HCT116 (cell line): ENCODE measurements around the gene KIF25. TPM values are rescaled to one million over a fixed set of nuclear protein-coding genes. Genes with fewer than 3 reads are reported as not detected.

Source experiments
- ATAC-seq: fragments of 200-7000 bp; cut with Tn5 transposase; 2 replicates; pipeline ENCODE4 v1.9.1; 2020; ENCODE audit warnings: mild to moderate bottlenecking, moderate library complexity
- BruUV-seq: library from RNA; stranded (reverse); fragments of 400-500 nt; replicated peaks from 2 replicates; lab custom pipeline; 2021; lab: Mats Ljungman, UMichigan
- CTCF ChIA-PET: fragments of 300-600 bp; sonication (Branson Sonifier 250); formaldehyde crosslinking; loops from one replicate; lab custom pipeline; 2021; ENCODE audit warnings: antibody characterized with exemption; lab: Charles Lee
- POLR2A ChIA-PET: fragments of 300-600, 350-600 bp; sonication (Branson Sonifier 250); formaldehyde crosslinking; loops from one replicate; lab custom pipeline; 2021; ENCODE audit warnings: antibody characterized with exemption; lab: Charles Lee
- RAD21 ChIA-PET, 2 experiments: fragments of 300-600 bp; sonication (Branson Sonifier 250); formaldehyde crosslinking; loops; one replicate each; lab custom pipeline; 2023; ENCODE audit warnings: low total read pairs in 2 of 2; ENCODE audit not compliant: uncharacterized antibody in 2 of 2, unreplicated experiment in 2 of 2, low non-redundant PET in 1 of 2; lab: Charles Lee
- DNase-seq: peaks from one replicate; pipeline ENCODE4 v3.0.0-alpha.2; 2010; ENCODE audit warnings: low read depth, low spot score
- H2AFZ ChIP-seq: fragments of 200-600 bp; shearing (Covaris generic), sonication (generic); 2 replicates; pipeline ENCODE4 v1.6.1; 2017; ENCODE audit warnings: low read depth, mixed run types, mixed read lengths, antibody characterized with exemption, low read length; ENCODE audit not compliant: poor library complexity, severe bottlenecking
- H3K27ac ChIP-seq: 2 replicates; pipeline ENCODE4 v1.5.1; 2012; ENCODE audit warnings: low read depth, low read length
- H3K27me3 ChIP-seq: fragments of 200-600 bp; sonication (generic); 2 replicates; pipeline ENCODE4 v1.6.1; 2016; ENCODE audit warnings: mixed run types, low read length, mixed read lengths; ENCODE audit not compliant: insufficient read depth
- H3K36me3 ChIP-seq, 2 experiments: fragments of 200-500 bp in 1 of 2; fragments of 200-600 bp in 1 of 2; sonication (Bioruptor generic) in 1 of 2; sonication (generic) in 1 of 2; 2 replicates each; pipeline versions ENCODE4 v1.5.1 to v1.6.1; 2014 to 2016; ENCODE audit warnings: low read length in 2 of 2, inconsistent platforms in 1 of 2, mixed read lengths in 1 of 2, mixed run types in 1 of 2; ENCODE audit not compliant: insufficient read depth in 2 of 2, control insufficient read depth in 1 of 2
- H3K4me1 ChIP-seq, 2 experiments: fragments of 200-600 bp in 1 of 2; sonication (generic) in 1 of 2; 2 replicates each; pipeline versions ENCODE4 v1.5.1 to v1.6.1; 2012 to 2017; ENCODE audit warnings: low read length in 2 of 2, inconsistent platforms in 1 of 2, mild to moderate bottlenecking in 1 of 2, mixed read lengths in 1 of 2, mixed run types in 1 of 2, moderate library complexity in 1 of 2; ENCODE audit not compliant: insufficient read depth in 2 of 2, control insufficient read depth in 1 of 2
- H3K4me2 ChIP-seq: fragments of 200-600 bp; sonication (generic); 2 replicates; pipeline ENCODE4 v1.6.1; 2017; ENCODE audit warnings: mixed run types, low read length, mixed read lengths
- H3K4me3 ChIP-seq, 2 experiments: fragments of 200-600 bp in 1 of 2; sonication (generic) in 1 of 2; replicated peaks in 1 of 2; 2 replicates each; pipeline ENCODE4 v1.5.1; 2011 to 2016; ENCODE audit warnings: low read length in 2 of 2, control low read depth in 1 of 2, low read depth in 1 of 2, mild to moderate bottlenecking in 1 of 2, mixed read lengths in 1 of 2, mixed run types in 1 of 2
- H3K79me2 ChIP-seq: fragments of 200-600 bp; sonication (generic); 2 replicates; pipeline ENCODE4 v1.6.1; 2017; ENCODE audit warnings: mild to moderate bottlenecking, mixed run types, low read length, moderate library complexity, mixed read lengths; ENCODE audit not compliant: insufficient read depth
- H3K9ac ChIP-seq: fragments of 200-600 bp; sonication (generic); 2 replicates; pipeline ENCODE4 v1.6.1; 2016; ENCODE audit warnings: low read length, mixed read lengths
- H3K9me2 ChIP-seq: fragments of 200-600 bp; sonication (generic), shearing (Covaris generic); 2 replicates; pipeline ENCODE4 v1.6.1; 2017; ENCODE audit warnings: mixed run types, mild to moderate bottlenecking, moderate library complexity; ENCODE audit not compliant: insufficient read depth
- H3K9me3 ChIP-seq, 2 experiments: fragments of 200-500 bp in 1 of 2; fragments of 200-600 bp in 1 of 2; sonication (Bioruptor generic) in 1 of 2; sonication (generic) in 1 of 2; 2 replicates each; pipeline ENCODE4 v1.6.1; 2014 to 2017; ENCODE audit warnings: low read length in 2 of 2, mixed read lengths in 2 of 2, inconsistent platforms in 1 of 2, low read depth in 1 of 2, mild to moderate bottlenecking in 1 of 2, mixed run types in 1 of 2, moderate library complexity in 1 of 2; ENCODE audit not compliant: control insufficient read depth in 1 of 2, insufficient read depth in 1 of 2
- H4K20me1 ChIP-seq: fragments of 200-600 bp; sonication (generic), shearing (Covaris generic); 2 replicates; pipeline ENCODE4 v1.6.1; 2017; ENCODE audit warnings: mixed run types, mild to moderate bottlenecking, moderate library complexity; ENCODE audit not compliant: insufficient read depth
- ATF3 ChIP-seq: IDR thresholded peaks from 2 replicates; pipeline ENCODE4 v1.6.1; 2012
- CBX3 ChIP-seq: IDR thresholded peaks from 2 replicates; pipeline ENCODE4 v1.6.1; 2012; ENCODE audit warnings: low read depth
- CEBPB ChIP-seq: IDR thresholded peaks from 2 replicates; pipeline ENCODE4 v1.6.1; 2012; ENCODE audit warnings: low read depth
- ELF1 ChIP-seq: IDR thresholded peaks from 2 replicates; pipeline ENCODE4 v1.6.1; 2012; ENCODE audit warnings: low read depth, borderline replicate concordance
- EZH2 ChIP-seq: fragments of 200-600 bp; sonication (generic); IDR thresholded peaks from 2 replicates; pipeline ENCODE4 v1.6.1; 2017; ENCODE audit warnings: antibody characterized with exemption, mixed run types
- FOSL1 ChIP-seq: IDR thresholded peaks from 2 replicates; pipeline ENCODE4 v1.6.1; 2012; ENCODE audit warnings: low read depth
- JUND ChIP-seq: IDR thresholded peaks from 2 replicates; pipeline ENCODE4 v1.6.1; 2012
- POLR2A ChIP-seq: IDR thresholded peaks from 2 replicates; pipeline ENCODE4 v1.7.0; 2011; ENCODE audit warnings: borderline replicate concordance; ENCODE audit not compliant: insufficient read depth, insufficient read length; ENCODE audit errors: extremely low read depth
- POLR2AphosphoS5 ChIP-seq: IDR thresholded peaks from 2 replicates; pipeline ENCODE4 v1.6.1; 2011; ENCODE audit warnings: mild to moderate bottlenecking, low read depth, low read length, moderate library complexity
- SIN3A ChIP-seq: IDR thresholded peaks from 2 replicates; pipeline ENCODE4 v1.6.1; 2012; ENCODE audit warnings: low read depth
- SP1 ChIP-seq: IDR thresholded peaks from 2 replicates; pipeline ENCODE4 v1.6.1; 2012; ENCODE audit warnings: low read depth
- SRF ChIP-seq: IDR thresholded peaks from 2 replicates; pipeline ENCODE4 v1.6.1; 2012; ENCODE audit warnings: low read depth
- TCF7L2 ChIP-seq: IDR thresholded peaks from 2 replicates; pipeline ENCODE4 v1.7.0; 2011; ENCODE audit warnings: borderline replicate concordance, inconsistent platforms; ENCODE audit not compliant: insufficient read depth, insufficient read length; ENCODE audit errors: extremely low read depth
- YY1 ChIP-seq: IDR thresholded peaks from 2 replicates; pipeline ENCODE4 v1.6.1; 2011; ENCODE audit warnings: low read length, low read depth, moderate library complexity, mild to moderate bottlenecking; ENCODE audit not compliant: insufficient replicate concordance; ENCODE audit errors: extremely low read depth
- intact Hi-C: fragments of 100-400 bp; cut with micrococcal nuclease; formaldehyde crosslinking; loops from 2 replicates; pipeline ENCODE4 v1.10.0; 2022
- total RNA-seq: library from RNA; stranded (reverse); gene quantifications from one replicate; pipeline ENCODE4 v1.2.1, GENCODE V29; 2021; ENCODE audit not compliant: unreplicated experiment
- TF ChIP-seq, protein P1 (sequence below), 3 experiments: fragments of 200-600 bp in 1 of 3; sonication (generic) in 1 of 3; IDR thresholded peaks in 2 of 3; conservative IDR thresholded peaks in 1 of 3; 2 replicates each; pipeline ENCODE4 v1.5.1; 2012 to 2017; ENCODE audit warnings: low read depth in 2 of 3, low read length in 2 of 3, antibody characterized with exemption in 1 of 3, borderline replicate concordance in 1 of 3, control low read depth in 1 of 3, mild to moderate bottlenecking in 1 of 3, mixed read lengths in 1 of 3, mixed run types in 1 of 3, moderate library complexity in 1 of 3; ENCODE audit not compliant: insufficient read depth in 1 of 3
- TF ChIP-seq, protein P2 (sequence below): IDR thresholded peaks from 2 replicates; pipeline ENCODE4 v1.6.1; 2011; ENCODE audit warnings: mild to moderate bottlenecking, low read length, moderate library complexity; ENCODE audit not compliant: insufficient replicate concordance; ENCODE audit errors: extremely low read depth
- TF ChIP-seq, protein P3 (sequence below): IDR thresholded peaks from 2 replicates; pipeline ENCODE4 v1.6.1; 2012

KIF25 gene
- total RNA-seq, 1 experiment from 2014 or later = not detected

DNA sequence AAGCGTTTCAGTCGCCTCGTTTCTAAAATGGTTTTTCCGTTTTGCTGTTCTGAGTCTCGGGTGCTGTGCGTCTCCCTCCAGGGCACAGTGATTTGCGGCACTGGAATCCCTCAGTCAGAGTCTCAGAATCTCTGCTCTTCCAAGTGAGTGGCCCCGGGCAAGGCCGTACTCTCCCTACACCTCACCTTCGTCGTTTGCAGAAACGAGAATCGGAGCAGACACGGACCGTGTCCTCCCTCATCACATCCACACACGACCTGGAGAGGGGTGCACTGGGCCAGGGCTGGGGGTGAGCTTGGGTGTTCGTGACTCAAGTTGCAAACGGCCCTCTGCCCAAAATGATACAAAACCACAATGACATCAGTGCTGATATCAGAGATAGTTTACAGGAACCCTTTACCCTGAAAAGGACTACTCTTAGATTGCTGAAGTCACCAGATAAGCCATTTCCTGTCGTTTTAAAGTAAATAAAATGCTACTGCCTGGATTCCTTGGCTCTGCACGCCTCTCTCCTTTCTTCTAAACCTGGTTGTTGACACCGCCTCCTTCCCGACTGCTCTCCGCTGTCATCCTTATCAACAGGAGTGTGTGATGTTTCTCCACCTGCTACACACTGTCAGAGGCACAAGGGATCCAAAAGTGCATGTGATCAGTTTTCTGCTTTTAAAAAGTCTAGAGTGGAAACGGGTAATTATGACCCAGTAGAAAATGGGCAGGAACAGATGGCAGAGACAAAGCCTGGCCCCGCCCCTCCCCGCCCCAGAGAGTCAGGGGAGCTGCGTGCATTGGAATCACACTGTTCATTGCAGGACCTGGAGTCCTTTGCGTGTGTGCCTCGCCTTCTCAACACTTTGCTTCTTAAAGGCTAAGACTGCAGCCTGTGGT lies 38.4 kb downstream of the KIF25 start (continued):
- TF ChIP-seq POLR2AphosphoS5 (no peak), CEBPB (no peak)

DNA sequence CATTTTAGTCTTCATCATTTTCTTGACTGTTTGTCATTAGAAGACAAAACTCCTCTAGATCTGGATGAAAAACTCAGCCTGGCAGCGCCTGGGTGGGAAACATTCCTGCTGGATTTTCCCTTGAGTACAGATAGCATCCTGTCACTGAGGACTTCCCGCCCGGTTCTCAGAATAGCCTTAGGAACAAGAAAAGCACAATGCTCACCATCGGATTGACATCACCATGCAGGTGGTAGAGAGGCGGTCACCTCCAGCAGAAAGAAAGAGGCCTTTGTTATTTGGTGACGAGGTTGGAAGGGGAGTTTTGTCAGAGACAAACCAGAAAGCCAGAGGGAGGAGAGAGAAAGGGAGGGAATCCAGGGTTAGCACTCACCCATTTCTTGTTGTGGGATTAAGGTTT lies 39.8 kb downstream of the KIF25 start:
- no peaks in the 10 kb centered on the region for H3K79me2 ChIP-seq
- H3K4me3 ChIP-seq = no peak overlapping the region
- ChIA-PET POLR2A (no interaction called here), RAD21 (no interaction called here), CTCF (no interaction called here)
- ATAC-seq = no peak
- no peak overlapping the region for H3K4me2 ChIP-seq
- no peaks in the 10 kb centered on the region for H3K9me2 ChIP-seq
- BruUV-seq = no TSS peak
- H3K36me3 ChIP-seq = no peaks in the 10 kb centered on the region
- H3K4me1 ChIP-seq = peaks cover 0 to 19% of the 10 kb centered on the region in 2 experiments; a peak in 3 of 4 replicates
- H3K27ac ChIP-seq = no peak overlapping the region
- H3K9me3 ChIP-seq = no peaks in the 10 kb centered on the region
- no peak for DNase-seq
- no peak overlapping the region for H3K9ac ChIP-seq
- no peaks in the 10 kb centered on the region for H4K20me1 ChIP-seq
- peaks cover 6% of the 10 kb centered on the region; the same call in 1 of the 2 replicates for H3K27me3 ChIP-seq
- intact Hi-C loops = no loop called here
- H2AFZ ChIP-seq = no peak overlapping the region
- TF ChIP-seq YY1 = no peak
- TF ChIP-seq CBX3 = no peak
- no peak for TF ChIP-seq SIN3A
- no peak for TF ChIP-seq JUND
- TF ChIP-seq, protein P1, sequence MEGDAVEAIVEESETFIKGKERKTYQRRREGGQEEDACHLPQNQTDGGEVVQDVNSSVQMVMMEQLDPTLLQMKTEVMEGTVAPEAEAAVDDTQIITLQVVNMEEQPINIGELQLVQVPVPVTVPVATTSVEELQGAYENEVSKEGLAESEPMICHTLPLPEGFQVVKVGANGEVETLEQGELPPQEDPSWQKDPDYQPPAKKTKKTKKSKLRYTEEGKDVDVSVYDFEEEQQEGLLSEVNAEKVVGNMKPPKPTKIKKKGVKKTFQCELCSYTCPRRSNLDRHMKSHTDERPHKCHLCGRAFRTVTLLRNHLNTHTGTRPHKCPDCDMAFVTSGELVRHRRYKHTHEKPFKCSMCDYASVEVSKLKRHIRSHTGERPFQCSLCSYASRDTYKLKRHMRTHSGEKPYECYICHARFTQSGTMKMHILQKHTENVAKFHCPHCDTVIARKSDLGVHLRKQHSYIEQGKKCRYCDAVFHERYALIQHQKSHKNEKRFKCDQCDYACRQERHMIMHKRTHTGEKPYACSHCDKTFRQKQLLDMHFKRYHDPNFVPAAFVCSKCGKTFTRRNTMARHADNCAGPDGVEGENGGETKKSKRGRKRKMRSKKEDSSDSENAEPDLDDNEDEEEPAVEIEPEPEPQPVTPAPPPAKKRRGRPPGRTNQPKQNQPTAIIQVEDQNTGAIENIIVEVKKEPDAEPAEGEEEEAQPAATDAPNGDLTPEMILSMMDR (IDR thresholded peaks at IDR 0.05 in 2 of 3, conservative IDR thresholded peaks at IDR 0.05 in 1 of 3; ENCODE audit: borderline replicate concordance in 1 of 3, insufficient read depth in 1 of 3, low read depth in 2 of 3, low read length in 2 of 3) = no peak
- TF ChIP-seq TCF7L2 = no peak
- TF ChIP-seq, protein P2, sequence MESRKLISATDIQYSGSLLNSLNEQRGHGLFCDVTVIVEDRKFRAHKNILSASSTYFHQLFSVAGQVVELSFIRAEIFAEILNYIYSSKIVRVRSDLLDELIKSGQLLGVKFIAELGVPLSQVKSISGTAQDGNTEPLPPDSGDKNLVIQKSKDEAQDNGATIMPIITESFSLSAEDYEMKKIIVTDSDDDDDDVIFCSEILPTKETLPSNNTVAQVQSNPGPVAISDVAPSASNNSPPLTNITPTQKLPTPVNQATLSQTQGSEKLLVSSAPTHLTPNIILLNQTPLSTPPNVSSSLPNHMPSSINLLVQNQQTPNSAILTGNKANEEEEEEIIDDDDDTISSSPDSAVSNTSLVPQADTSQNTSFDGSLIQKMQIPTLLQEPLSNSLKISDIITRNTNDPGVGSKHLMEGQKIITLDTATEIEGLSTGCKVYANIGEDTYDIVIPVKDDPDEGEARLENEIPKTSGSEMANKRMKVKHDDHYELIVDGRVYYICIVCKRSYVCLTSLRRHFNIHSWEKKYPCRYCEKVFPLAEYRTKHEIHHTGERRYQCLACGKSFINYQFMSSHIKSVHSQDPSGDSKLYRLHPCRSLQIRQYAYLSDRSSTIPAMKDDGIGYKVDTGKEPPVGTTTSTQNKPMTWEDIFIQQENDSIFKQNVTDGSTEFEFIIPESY = no peak
- TF ChIP-seq, protein P3, sequence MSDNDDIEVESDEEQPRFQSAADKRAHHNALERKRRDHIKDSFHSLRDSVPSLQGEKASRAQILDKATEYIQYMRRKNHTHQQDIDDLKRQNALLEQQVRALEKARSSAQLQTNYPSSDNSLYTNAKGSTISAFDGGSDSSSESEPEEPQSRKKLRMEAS = no peak
- no peak for TF ChIP-seq POLR2A
- TF ChIP-seq ELF1 = no peak
- TF ChIP-seq FOSL1 = no peak
- no peak for TF ChIP-seq SRF
- TF ChIP-seq SP1 = no peak
- TF ChIP-seq EZH2 = no peak
- TF ChIP-seq ATF3 = no peak
- TF ChIP-seq POLR2AphosphoS5 = no peak
